ENCODE results near the gene ZNRD2. TPM values are rescaled to one million over a fixed set of nuclear protein-coding genes. Genes with fewer than 3 reads are reported as not detected.

ZNRD2 gene
- total and polyA plus RNA-seq, 2 of the 8 experiments (the other 6 are each of a cell fraction or from before 2014, with no cell fraction given), result 53.4 to 125 TPM

DNA sequence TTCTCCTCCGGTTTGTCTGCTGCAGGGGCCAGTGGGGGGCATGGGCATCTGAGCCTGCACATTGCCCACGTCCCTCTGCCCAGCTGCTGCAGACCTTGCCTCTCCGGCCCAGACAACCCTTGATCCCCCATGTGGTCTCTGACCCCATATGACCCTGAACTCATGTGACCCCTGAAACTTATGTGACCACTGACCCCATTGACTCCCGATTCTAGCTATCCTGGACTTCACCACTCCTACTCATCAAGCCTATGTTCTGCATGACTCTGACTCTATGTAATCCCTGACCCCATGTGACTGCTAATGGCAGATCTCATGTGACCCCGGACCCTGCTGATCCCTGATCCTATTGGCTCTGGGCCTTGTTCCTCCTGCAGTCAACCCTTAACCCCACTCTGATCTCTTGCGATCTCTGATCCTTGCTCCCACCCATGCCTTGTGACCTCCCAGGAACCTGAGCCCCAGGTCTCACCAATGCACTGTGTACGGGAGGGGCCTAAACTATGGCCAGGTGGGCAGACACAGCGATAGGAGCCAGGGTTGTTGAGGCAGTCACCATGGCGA is 17.8 kb upstream of the ZNRD2 start:
- WGBS, 2 experiments (ENCODE audit: extremely low coverage in 1 of 2, insufficient coverage in 1 of 2, insufficient read length in 1 of 2, insufficient replicate concordance in 2 of 2, low coverage in 1 of 2, low lambda C conversion rate in 2 of 2, missing lambda C conversion rate in 1 of 2), result 73% methylated on average over 9 of the region's 9 CpGs; no CpG with 5 or more reads in 1 of the 2 experiments

More for the DNA sequence above, 17.8 kb upstream of the ZNRD2 start:
- Histone ChIP-seq H3K23ac (ENCODE audit: insufficient read length) (no peak overlapping the region), H3K4me2 (ENCODE audit: insufficient read depth in 1 of 2, low read depth in 2 of 2, low read length in 2 of 2) (peak overlapping the region in 1 of 2 experiments; percentile 57; a peak in 2 of 4 replicates), H3K79me1 (ENCODE audit: low read depth, low read length) (no peaks in the 10 kb centered on the region), H2AFZ (ENCODE audit: low read length) (no peak overlapping the region), H2BK5ac (ENCODE audit: low read depth, low read length) (0 out of 2 replicates have a peak overlapping the region, but pooled peaks have one; percentile 31), H2BK20ac (ENCODE audit: low read length) (peak overlapping the region; percentile 34; the same call in 1 of the 2 replicates), H2AK5ac (ENCODE audit: low read depth, low read length) (no peak overlapping the region), H3K4me3 (ENCODE audit: extremely low read depth in 1 of 4, insufficient read depth in 2 of 4, low read depth in 3 of 4, low read length in 4 of 4) (no peak overlapping the region), H3K18ac (ENCODE audit: extremely low read depth, low read length) (no peak overlapping the region), H2BK120ac (replicated peaks; ENCODE audit: low read depth, low read length) (no peak overlapping the region), H3K36me3 (ENCODE audit: control insufficient read depth in 2 of 4, insufficient read depth in 4 of 4, low read length in 3 of 4) (no peaks in the 10 kb centered on the region), H3K4ac (replicated peaks; ENCODE audit: insufficient read length, low read depth, low read length) (no peak overlapping the region), H2BK12ac (ENCODE audit: low read depth, low read length) (peak overlapping the region; percentile 4; the same call in 1 of the 2 replicates), H3K9ac (replicated peaks in 1 of 4; ENCODE audit: extremely low read depth in 1 of 4, low read depth in 3 of 4, low read length in 3 of 4) (no peak overlapping the region), H3K23me2 (ENCODE audit: low read depth, low read length) (peaks cover 7% of the 10 kb centered on the region; the same call in 1 of the 2 replicates), H3K27ac (ENCODE audit: low read depth, low read length) (no peak overlapping the region), H3K14ac (ENCODE audit: insufficient read length) (no peak overlapping the region), H4K20me1 (replicated peaks in 1 of 2; ENCODE audit: control insufficient read depth in 1 of 2, insufficient read depth in 2 of 2, low read length in 2 of 2) (peaks cover 0 to 2% of the 10 kb centered on the region in 2 experiments), H3K9me3 (ENCODE audit: insufficient read depth in 2 of 2, low read depth in 1 of 2, low read length in 1 of 2) (no peaks in the 10 kb centered on the region), H4K8ac (ENCODE audit: extremely low read depth, insufficient read depth, low read length) (no peak overlapping the region; the same call in 1 of the 2 replicates), H4K91ac (replicated peaks; ENCODE audit: insufficient read length, low read length) (no peak overlapping the region), H3K4me1 (replicated peaks in 1 of 4; ENCODE audit: control insufficient read depth in 3 of 4, insufficient read depth in 4 of 4, low read length in 3 of 4) (peaks cover 0 to 38% (median 28%) of the 10 kb centered on the region in 4 experiments; a peak in 6 of 7 replicates), H3K79me2 (ENCODE audit: control insufficient read depth in 1 of 2, insufficient read depth in 2 of 2, low read length in 2 of 2) (no peaks in the 10 kb centered on the region), H3K27me3 (replicated peaks in 1 of 4; ENCODE audit: control insufficient read depth in 3 of 4, extremely low read depth in 1 of 4, insufficient read depth in 3 of 4, low read length in 3 of 4) (peaks cover 2 to 40% (median 27%) of the 10 kb centered on the region in 4 experiments; a peak in 6 of 7 replicates), H2BK15ac (ENCODE audit: low read length) (peak overlapping the region; percentile 2), H3K56ac (replicated peaks; ENCODE audit: insufficient read length, low read depth, low read length) (no peak overlapping the region), H4K5ac (ENCODE audit: insufficient read length, low read depth, low read length) (no peak overlapping the region)
- ChIA-PET POLR2A (ENCODE audit: partially characterized antibody) (interaction anchor here (0.6 to 3.0 kb wide), 9 partner anchors 11 to 472 kb away, joined by 3 to 22 read pairs (median 6); partner anchors contain the start of genes FAM89B, MALAT1 and SCYL1), CTCF (ENCODE audit: partially characterized antibody) (interaction anchor here (0.6 to 6.9 kb wide), 20 partner anchors 7 to 728 kb away, joined by 3 to 78 read pairs (median 6); partner anchors contain the start of genes CCDC85B, EHBP1L1, FAM89B and KCNK7)
- DNase-seq (ENCODE audit: low read depth in 1 of 2, low spot score in 2 of 2) (no peak), FAIRE-seq (no peak)
- TF ChIP-seq, protein P1, sequence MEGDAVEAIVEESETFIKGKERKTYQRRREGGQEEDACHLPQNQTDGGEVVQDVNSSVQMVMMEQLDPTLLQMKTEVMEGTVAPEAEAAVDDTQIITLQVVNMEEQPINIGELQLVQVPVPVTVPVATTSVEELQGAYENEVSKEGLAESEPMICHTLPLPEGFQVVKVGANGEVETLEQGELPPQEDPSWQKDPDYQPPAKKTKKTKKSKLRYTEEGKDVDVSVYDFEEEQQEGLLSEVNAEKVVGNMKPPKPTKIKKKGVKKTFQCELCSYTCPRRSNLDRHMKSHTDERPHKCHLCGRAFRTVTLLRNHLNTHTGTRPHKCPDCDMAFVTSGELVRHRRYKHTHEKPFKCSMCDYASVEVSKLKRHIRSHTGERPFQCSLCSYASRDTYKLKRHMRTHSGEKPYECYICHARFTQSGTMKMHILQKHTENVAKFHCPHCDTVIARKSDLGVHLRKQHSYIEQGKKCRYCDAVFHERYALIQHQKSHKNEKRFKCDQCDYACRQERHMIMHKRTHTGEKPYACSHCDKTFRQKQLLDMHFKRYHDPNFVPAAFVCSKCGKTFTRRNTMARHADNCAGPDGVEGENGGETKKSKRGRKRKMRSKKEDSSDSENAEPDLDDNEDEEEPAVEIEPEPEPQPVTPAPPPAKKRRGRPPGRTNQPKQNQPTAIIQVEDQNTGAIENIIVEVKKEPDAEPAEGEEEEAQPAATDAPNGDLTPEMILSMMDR (IDR thresholded peaks at IDR 0.05; ENCODE audit: control extremely low read depth in 1 of 3, insufficient read depth in 1 of 3, low read depth in 1 of 3, low read length in 3 of 3), result no peak
- TF ChIP-seq, protein P2, sequence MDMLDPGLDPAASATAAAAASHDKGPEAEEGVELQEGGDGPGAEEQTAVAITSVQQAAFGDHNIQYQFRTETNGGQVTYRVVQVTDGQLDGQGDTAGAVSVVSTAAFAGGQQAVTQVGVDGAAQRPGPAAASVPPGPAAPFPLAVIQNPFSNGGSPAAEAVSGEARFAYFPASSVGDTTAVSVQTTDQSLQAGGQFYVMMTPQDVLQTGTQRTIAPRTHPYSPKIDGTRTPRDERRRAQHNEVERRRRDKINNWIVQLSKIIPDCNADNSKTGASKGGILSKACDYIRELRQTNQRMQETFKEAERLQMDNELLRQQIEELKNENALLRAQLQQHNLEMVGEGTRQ (IDR thresholded peaks at IDR 0.05; ENCODE audit: low read length), result peak; percentile 73
- TF ChIP-seq, protein P3, sequence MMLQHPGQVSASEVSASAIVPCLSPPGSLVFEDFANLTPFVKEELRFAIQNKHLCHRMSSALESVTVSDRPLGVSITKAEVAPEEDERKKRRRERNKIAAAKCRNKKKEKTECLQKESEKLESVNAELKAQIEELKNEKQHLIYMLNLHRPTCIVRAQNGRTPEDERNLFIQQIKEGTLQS (IDR thresholded peaks at IDR 0.05; ENCODE audit: insufficient read depth, low read depth, low read length), result 0 out of 2 replicates have a peak, but pooled peaks have one; percentile 10
- TF ChIP-seq CTBP2 (IDR thresholded peaks at IDR 0.05; ENCODE audit: borderline replicate concordance, insufficient read depth, insufficient read length, low read length) (no peak), JUN (IDR thresholded peaks at IDR 0.05; ENCODE audit: low read depth, low read length) (no peak), SUZ12 (IDR thresholded peaks at IDR 0.05; ENCODE audit: low read length) (no peak), CBX8 (IDR thresholded peaks at IDR 0.05; ENCODE audit: borderline replicate concordance, low read depth, low read length) (no peak)
